Ascending aorta (tissue), 2 donors: ENCODE measurements around the gene FCHO2. TPM values are rescaled to one million over a fixed set of nuclear protein-coding genes. Genes with fewer than 3 reads are reported as not detected.

ENCODE experiments used
- DNase-seq, 2 donors: peaks; one replicate each; pipeline ENCODE4 v3.0.0-alpha.2; 2019; ENCODE audit warnings: low spot score in 2 of 2
- H3K27ac ChIP-seq, 2 donors: fragments of 200-600 bp; sonication (generic); one replicate each; pipeline ENCODE4 v1.5.1; 2016 to 2017; ENCODE audit warnings: mild to moderate bottlenecking in 1 of 2
- H3K27me3 ChIP-seq: fragments of 200-600 bp; sonication (generic); one replicate; pipeline ENCODE4 v1.5.1; 2017
- H3K36me3 ChIP-seq, 2 donors: fragments of 200-600 bp; sonication (generic); one replicate each; pipeline ENCODE4 v1.5.1; 2016
- H3K4me1 ChIP-seq, 2 donors: fragments of 200-600 bp; sonication (generic); one replicate each; pipeline ENCODE4 v1.5.1; 2016 to 2017; ENCODE audit warnings: mild to moderate bottlenecking in 1 of 2
- H3K4me3 ChIP-seq, 2 donors: fragments of 200-600 bp; sonication (generic); one replicate each; pipeline ENCODE4 v1.5.1; 2016 to 2017; ENCODE audit warnings: mild to moderate bottlenecking in 1 of 2
- H3K9me3 ChIP-seq, 2 donors: fragments of 200-600 bp; sonication (generic); one replicate each; pipeline ENCODE4 v1.5.1; 2016
- CTCF ChIP-seq, 3 experiments: fragments of 200-600 bp in 2 of 3; fragments of 450-650 bp in 1 of 3; sonication (generic) in 2 of 3; IDR thresholded peaks; one replicate each; pipeline ENCODE4 v1.5.1; 2016 to 2019; ENCODE audit warnings: antibody characterized with exemption in 3 of 3, mild to moderate bottlenecking in 1 of 3, moderate library complexity in 1 of 3
- intact Hi-C: fragments of 100-400 bp; cut with DNase I; formaldehyde crosslinking; loops from one replicate; pipeline ENCODE4 v1.15.1; 2023
- total RNA-seq: library from RNA; depleted of rRNA; stranded (reverse); fragments of >200 nt; gene quantifications from one replicate; pipeline ENCODE4 v1.1.0, GENCODE V29; 2016

FCHO2 gene
- total RNA-seq = 10.7 TPM

GRCh38 chr5:72955768-72956323 lies at the start of gene FCHO2:
TSS of gene FCHO2 (plus strand) at chr5:72956041. CDS start at chr5:72956097, 56 bp downstream.
- DNase-seq = peak; percentile 90 to 99
- Histone ChIP-seq H3K9me3 (no peaks in the 10 kb centered on the region), H3K4me1 (peaks cover 0 to 22% of the 10 kb centered on the region in 2 donors), H3K27ac (peak within 1 kb of the TSS; percentile 97 to 98), H3K36me3 (no peaks in the 10 kb centered on the region), H3K4me3 (peak within 1 kb of the TSS; percentile 83 to 95), H3K27me3 (no peaks in the 10 kb centered on the region)
- peak; percentile 85 to 90 (median 86) for TF ChIP-seq CTCF (IDR thresholded peaks at IDR 0.05)
- intact Hi-C loops = loop anchor here (1.0 to 5.0 kb wide), 4 partner anchors 66 to 498 kb away; partner anchors contain the start of gene TNPO1

- H3K27ac ChIP-seq = no peak overlapping the region
- no peak overlapping the region for H3K4me3 ChIP-seq
- H3K9me3 ChIP-seq = no peaks in the 10 kb centered on the region
- H3K4me1 ChIP-seq = no peaks in the 10 kb centered on the region
- intact Hi-C loops = no loop called here
- no peak for TF ChIP-seq CTCF (IDR thresholded peaks at IDR 0.05)
- DNase-seq = no peak
- H3K36me3 ChIP-seq = peaks cover 47 to 66% of the 10 kb centered on the region in 2 donors
- no peaks in the 10 kb centered on the region for H3K27me3 ChIP-seq
Measured at GRCh38 chr5:72906806-72907205, 49.0 kb upstream of the FCHO2 start.

GRCh38 chr5:72908664-72909063 lies 47.2 kb upstream of the FCHO2 start:
- Histone ChIP-seq H3K27ac (no peak overlapping the region), H3K4me3 (no peak overlapping the region), H3K36me3 (peaks cover 32 to 54% of the 10 kb centered on the region in 2 donors), H3K4me1 (no peaks in the 10 kb centered on the region), H3K27me3 (no peaks in the 10 kb centered on the region), H3K9me3 (no peaks in the 10 kb centered on the region)
- TF ChIP-seq CTCF (IDR thresholded peaks at IDR 0.05) = no peak
- DNase-seq = no peak
- intact Hi-C loops = no loop called here

- TF ChIP-seq CTCF (IDR thresholded peaks at IDR 0.05) = no peak
Measured at GRCh38 chr5:72917371-72917776, 38.5 kb upstream of the FCHO2 start.

GRCh38 chr5:72920690-72921502 lies 34.9 kb upstream of the FCHO2 start:
- no peaks in the 10 kb centered on the region for H3K36me3 ChIP-seq
- intact Hi-C loops = no loop called here
- no peak overlapping the region for H3K27ac ChIP-seq
- DNase-seq = no peak
- H3K27me3 ChIP-seq = no peaks in the 10 kb centered on the region
- peak in 2 of 3 experiments; percentile 10 to 34 for TF ChIP-seq CTCF (IDR thresholded peaks at IDR 0.05)
- H3K4me3 ChIP-seq = no peak overlapping the region
- H3K9me3 ChIP-seq = no peaks in the 10 kb centered on the region
- H3K4me1 ChIP-seq = no peaks in the 10 kb centered on the region

More at GRCh38 chr5:72917371-72917776, 38.5 kb upstream of the FCHO2 start:
- H3K36me3 ChIP-seq = peaks cover 0 to 2% of the 10 kb centered on the region in 2 donors
- H3K9me3 ChIP-seq = no peaks in the 10 kb centered on the region
- no peak overlapping the region for H3K27ac ChIP-seq
- no peak for DNase-seq
- no peaks in the 10 kb centered on the region for H3K4me1 ChIP-seq
- intact Hi-C loops = no loop called here
- no peak overlapping the region for H3K4me3 ChIP-seq
- no peaks in the 10 kb centered on the region for H3K27me3 ChIP-seq
